ENCODE results near the gene TUBB8B. TPM values are rescaled to one million over a fixed set of nuclear protein-coding genes. Genes with fewer than 3 reads are reported as not detected.
"Not testable (repeated sequence)": the region's sequence is repeated elsewhere in the genome, so short reads cannot be mapped to it uniquely, and the experiment has no call there.

The TUBB8B gene
- polyA plus RNA-seq, 2 donors: 0.16 to 0.82 TPM

DNA sequence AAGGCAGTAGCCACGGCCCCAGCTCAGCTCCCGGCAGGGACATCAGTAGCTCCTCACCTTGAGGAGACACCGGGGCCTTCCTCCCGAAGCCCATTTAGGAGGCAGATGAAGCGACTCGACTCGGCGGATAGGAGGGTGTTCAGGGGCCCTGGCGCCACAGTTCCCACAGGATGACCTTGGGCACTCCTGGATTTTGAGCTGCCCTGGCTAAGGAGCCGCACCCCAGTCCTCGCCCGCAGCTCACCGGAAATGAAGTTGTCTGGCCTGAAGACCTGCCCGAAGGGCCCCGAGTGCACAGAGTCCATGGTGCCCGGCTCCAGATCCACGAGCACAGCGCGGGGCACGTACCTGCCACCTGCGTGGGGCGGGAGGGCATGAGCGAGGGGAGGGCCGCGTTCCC is 719 bp downstream of the TUBB8B start:
- 95 to 96% methylated on average over 22 to 25 of the region's 25 CpGs for WGBS, 2 donors
- H3K4me3 ChIP-seq (ENCODE audit: low read depth in 1 of 2, low read length in 2 of 2); H3K27ac ChIP-seq (ENCODE audit: low read depth in 2 of 2, low read length in 1 of 2); H3K4me1 ChIP-seq (ENCODE audit: control insufficient read depth in 2 of 2, insufficient read depth in 2 of 2, low read length in 1 of 2); H3K9me3 ChIP-seq (ENCODE audit: control insufficient read depth in 2 of 2, insufficient read depth in 1 of 2, low read depth in 1 of 2, low read length in 1 of 2); H3K27me3 ChIP-seq (ENCODE audit: control insufficient read depth in 1 of 2, insufficient read depth in 2 of 2, low read length in 2 of 2); H3K36me3 ChIP-seq (ENCODE audit: control insufficient read depth in 2 of 2, insufficient read depth in 2 of 2, low read length in 1 of 2): not testable (repeated sequence)

DNA sequence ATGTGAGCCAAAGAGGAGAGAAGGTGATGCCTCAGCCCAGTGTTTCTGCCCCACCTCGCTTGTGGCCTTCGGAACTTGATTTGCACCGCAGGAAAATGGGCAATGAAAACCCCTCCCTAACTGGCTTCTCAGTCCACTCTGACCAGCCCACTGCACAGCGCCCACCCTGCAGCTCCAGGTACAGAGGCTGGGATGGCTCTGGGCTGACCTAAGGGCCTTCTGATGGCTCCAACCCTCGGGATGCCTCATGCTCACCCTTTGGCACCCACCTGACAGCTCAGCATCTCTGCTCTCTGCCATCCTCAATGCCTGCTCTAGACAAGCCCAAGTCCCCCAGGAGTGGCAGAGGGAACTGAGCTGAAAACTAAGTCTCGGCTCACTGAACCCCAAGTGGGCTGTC is 36.2 kb downstream of the TUBB8B start:
- H3K4me1 ChIP-seq (ENCODE audit: control insufficient read depth in 2 of 2, insufficient read depth in 2 of 2, low read length in 1 of 2); H3K9me3 ChIP-seq (ENCODE audit: control insufficient read depth in 2 of 2, insufficient read depth in 1 of 2, low read depth in 1 of 2, low read length in 1 of 2): not testable (repeated sequence)
- WGBS, 2 donors: no CpG with 5 or more reads among the region's 6 CpGs

DNA sequence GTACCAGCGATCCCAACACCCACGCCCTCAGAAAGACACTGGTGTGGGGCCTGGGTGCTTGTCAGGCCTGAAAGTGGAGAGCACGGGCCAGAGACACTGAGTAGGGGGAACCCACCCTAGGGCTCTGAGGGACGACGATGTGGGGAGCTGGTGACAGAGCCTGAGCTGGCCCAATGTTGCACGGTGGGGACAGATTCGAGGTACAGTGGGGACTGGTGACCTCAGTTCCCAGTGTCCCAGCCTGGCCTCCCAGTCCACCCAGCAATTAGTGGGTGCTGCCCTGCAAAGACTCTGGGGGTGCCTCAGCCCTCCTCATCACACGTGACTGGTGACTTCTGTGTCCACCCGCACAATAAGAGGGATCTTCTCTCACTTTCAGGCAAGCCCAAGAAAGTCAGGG is 36.6 kb downstream of the TUBB8B start:
- H3K4me1 ChIP-seq (ENCODE audit: control insufficient read depth in 2 of 2, insufficient read depth in 2 of 2, low read length in 1 of 2); H3K9me3 ChIP-seq (ENCODE audit: control insufficient read depth in 2 of 2, insufficient read depth in 1 of 2, low read depth in 1 of 2, low read length in 1 of 2); H3K36me3 ChIP-seq (ENCODE audit: control insufficient read depth in 2 of 2, insufficient read depth in 2 of 2, low read length in 1 of 2); H3K4me3 ChIP-seq (ENCODE audit: low read depth in 1 of 2, low read length in 2 of 2); H3K27me3 ChIP-seq (ENCODE audit: control insufficient read depth in 1 of 2, insufficient read depth in 2 of 2, low read length in 2 of 2); H3K27ac ChIP-seq (ENCODE audit: low read depth in 2 of 2, low read length in 1 of 2): not testable (repeated sequence)
- WGBS, 2 donors: no CpG with 5 or more reads among the region's 9 CpGs

More for the DNA sequence above, 36.2 kb downstream of the TUBB8B start:
- not testable (repeated sequence) for H3K4me3 ChIP-seq (ENCODE audit: low read depth in 1 of 2, low read length in 2 of 2); H3K27me3 ChIP-seq (ENCODE audit: control insufficient read depth in 1 of 2, insufficient read depth in 2 of 2, low read length in 2 of 2); H3K36me3 ChIP-seq (ENCODE audit: control insufficient read depth in 2 of 2, insufficient read depth in 2 of 2, low read length in 1 of 2); H3K27ac ChIP-seq (ENCODE audit: low read depth in 2 of 2, low read length in 1 of 2)

DNA sequence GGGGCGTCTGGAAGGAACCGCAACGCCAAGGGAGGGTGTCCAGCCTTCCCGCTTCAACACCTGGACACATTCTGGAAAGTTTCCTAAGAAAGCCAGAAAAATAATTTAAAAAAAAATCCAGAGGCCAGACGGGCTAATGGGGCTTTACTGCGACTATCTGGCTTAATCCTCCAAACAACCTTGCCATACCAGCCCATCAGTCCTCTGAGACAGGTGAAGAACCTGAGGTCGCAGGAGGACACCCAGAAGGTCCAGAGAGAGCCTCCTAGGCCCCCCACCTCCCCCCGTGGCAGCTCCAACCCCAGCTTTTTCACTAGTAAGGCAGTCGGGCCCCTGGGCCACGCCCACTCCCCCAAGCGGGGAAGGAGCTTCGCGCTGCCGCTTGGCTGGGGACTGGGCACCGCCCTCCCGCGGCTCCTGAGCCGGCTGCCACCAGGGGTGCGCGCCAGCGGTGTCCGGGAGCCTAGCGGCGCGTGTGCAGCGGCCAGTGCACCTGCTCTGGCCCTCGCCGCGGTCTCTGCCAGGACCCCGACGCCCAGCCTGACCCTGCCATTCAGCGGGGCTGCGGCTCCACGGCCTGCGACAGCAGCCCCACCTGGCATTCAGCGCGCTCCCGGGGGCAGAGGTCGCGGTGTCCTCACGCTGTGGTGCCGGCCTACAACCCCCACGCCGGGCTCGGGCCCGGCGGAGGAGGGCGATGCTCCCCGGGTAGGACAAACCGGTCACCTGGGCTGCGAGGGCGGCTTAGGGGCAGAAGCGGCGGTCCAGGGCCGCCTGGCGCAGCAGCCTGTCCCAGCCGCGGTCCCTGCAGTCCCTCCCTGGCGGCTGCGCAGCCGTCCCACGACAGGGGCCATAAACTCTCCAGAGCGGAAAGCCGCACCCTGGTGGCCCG is 37.8 kb downstream of the TUBB8B start:
- H3K9me3 ChIP-seq (ENCODE audit: control insufficient read depth in 2 of 2, insufficient read depth in 1 of 2, low read depth in 1 of 2, low read length in 1 of 2); H3K27me3 ChIP-seq (ENCODE audit: control insufficient read depth in 1 of 2, insufficient read depth in 2 of 2, low read length in 2 of 2); H3K4me1 ChIP-seq (ENCODE audit: control insufficient read depth in 2 of 2, insufficient read depth in 2 of 2, low read length in 1 of 2); H3K4me3 ChIP-seq (ENCODE audit: low read depth in 1 of 2, low read length in 2 of 2); H3K27ac ChIP-seq (ENCODE audit: low read depth in 2 of 2, low read length in 1 of 2); H3K36me3 ChIP-seq (ENCODE audit: control insufficient read depth in 2 of 2, insufficient read depth in 2 of 2, low read length in 1 of 2): not testable (repeated sequence)
- WGBS, 2 donors: 88 to 90% methylated on average over 10 to 18 of the region's 65 CpGs

DNA sequence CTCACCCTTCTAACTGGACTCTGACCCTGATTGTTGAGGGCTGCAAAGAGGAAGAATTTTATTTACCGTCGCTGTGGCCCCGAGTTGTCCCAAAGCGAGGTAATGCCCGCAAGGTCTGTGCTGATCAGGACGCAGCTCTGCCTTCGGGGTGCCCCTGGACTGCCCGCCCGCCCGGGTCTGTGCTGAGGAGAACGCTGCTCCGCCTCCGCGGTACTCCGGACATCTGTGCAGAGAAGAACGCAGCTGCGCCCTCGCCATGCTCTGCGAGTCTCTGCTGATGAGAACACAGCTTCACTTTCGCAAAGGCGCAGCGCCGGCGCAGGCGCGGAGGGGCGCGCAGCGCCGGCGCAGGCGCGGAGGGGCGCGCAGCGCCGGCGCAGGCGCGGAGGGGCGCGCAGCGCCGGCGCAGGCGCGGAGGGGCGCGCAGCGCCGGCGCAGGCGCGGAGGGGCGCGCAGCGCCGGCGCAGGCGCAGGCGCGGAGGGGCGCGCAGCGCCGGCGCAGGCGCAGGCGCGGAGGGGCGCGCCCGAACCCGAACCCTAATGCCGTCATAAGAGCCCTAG is 38.7 kb downstream of the TUBB8B start:
- H3K4me3 ChIP-seq (ENCODE audit: low read depth in 1 of 2, low read length in 2 of 2); H3K27ac ChIP-seq (ENCODE audit: low read depth in 2 of 2, low read length in 1 of 2); H3K4me1 ChIP-seq (ENCODE audit: control insufficient read depth in 2 of 2, insufficient read depth in 2 of 2, low read length in 1 of 2); H3K9me3 ChIP-seq (ENCODE audit: control insufficient read depth in 2 of 2, insufficient read depth in 1 of 2, low read depth in 1 of 2, low read length in 1 of 2); H3K27me3 ChIP-seq (ENCODE audit: control insufficient read depth in 1 of 2, insufficient read depth in 2 of 2, low read length in 2 of 2); H3K36me3 ChIP-seq (ENCODE audit: control insufficient read depth in 2 of 2, insufficient read depth in 2 of 2, low read length in 1 of 2): not testable (repeated sequence)
- WGBS, 2 donors: 80 to 85% methylated on average over 31 to 36 of the region's 75 CpGs

DNA sequence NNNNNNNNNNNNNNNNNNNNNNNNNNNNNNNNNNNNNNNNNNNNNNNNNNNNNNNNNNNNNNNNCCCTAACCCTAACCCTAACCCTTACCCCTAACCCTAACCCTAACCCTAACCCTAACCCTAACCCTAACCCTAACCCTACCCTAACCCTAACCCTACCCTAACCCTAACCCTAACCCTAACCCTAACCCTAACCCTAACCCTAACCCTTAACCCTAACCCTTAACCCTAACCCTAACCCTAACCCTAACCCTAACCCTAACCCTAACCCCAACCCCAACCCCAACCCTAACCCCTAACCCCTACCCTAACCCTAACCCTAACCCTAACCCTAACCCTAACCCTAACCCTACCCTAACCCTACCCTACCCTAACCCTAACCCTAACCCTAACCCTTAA is 39.5 kb downstream of the TUBB8B start:
- H3K9me3 ChIP-seq (ENCODE audit: control insufficient read depth in 2 of 2, insufficient read depth in 1 of 2, low read depth in 1 of 2, low read length in 1 of 2); H3K4me3 ChIP-seq (ENCODE audit: low read depth in 1 of 2, low read length in 2 of 2); H3K27ac ChIP-seq (ENCODE audit: low read depth in 2 of 2, low read length in 1 of 2); H3K36me3 ChIP-seq (ENCODE audit: control insufficient read depth in 2 of 2, insufficient read depth in 2 of 2, low read length in 1 of 2); H3K4me1 ChIP-seq (ENCODE audit: control insufficient read depth in 2 of 2, insufficient read depth in 2 of 2, low read length in 1 of 2); H3K27me3 ChIP-seq (ENCODE audit: control insufficient read depth in 1 of 2, insufficient read depth in 2 of 2, low read length in 2 of 2): not testable (repeated sequence)

Other genes with a start within 250 kb of the TUBB8B start
- gene USP14, start 108.9 kb upstream of the TUBB8B start, polyA plus RNA-seq: 10 to 100 TPM; 13.8 to 23.4 TPM
- 10 to 100 TPM; 17.6 to 39.2 TPM for gene THOC1, start 218.4 kb upstream of the TUBB8B start, polyA plus RNA-seq

Measured in esophagus (tissue), 2 donors.